GM18511 (cell line): ENCODE data around the gene RILPL1.
"Not testable (repeated sequence)": the region's sequence is repeated elsewhere in the genome, so short reads cannot be mapped to it uniquely, and the experiment has no call there.

ENCODE experiments used
- ATAC-seq: cut with Tn5 transposase; IDR thresholded peaks from one replicate; pipeline ENCODE4 v1.9.1; 2021; ENCODE audit warnings: mild to moderate bottlenecking, moderate library complexity; ENCODE audit not compliant: unreplicated experiment

The RILPL1 gene

DNA sequence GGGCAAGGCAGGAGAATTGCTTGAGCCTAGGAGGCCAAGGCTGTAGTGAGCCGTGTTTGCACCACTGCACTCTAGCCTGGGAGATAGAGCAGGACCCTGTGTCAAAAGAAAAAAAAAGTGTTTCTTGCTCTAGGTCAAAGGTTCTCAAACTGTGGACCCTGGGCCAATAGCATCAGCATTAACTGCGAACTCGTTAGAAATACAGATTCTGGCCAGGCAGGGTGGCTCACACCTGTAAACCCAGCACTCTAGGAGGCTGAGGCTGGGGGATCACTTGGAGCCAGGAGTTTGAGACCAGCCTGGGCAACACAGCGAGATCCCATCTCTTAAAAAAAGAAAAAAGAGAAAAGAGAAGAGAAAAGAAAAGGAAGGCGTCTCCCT, 97.9 kb downstream of the RILPL1 start:
- ATAC-seq = no peak

DNA sequence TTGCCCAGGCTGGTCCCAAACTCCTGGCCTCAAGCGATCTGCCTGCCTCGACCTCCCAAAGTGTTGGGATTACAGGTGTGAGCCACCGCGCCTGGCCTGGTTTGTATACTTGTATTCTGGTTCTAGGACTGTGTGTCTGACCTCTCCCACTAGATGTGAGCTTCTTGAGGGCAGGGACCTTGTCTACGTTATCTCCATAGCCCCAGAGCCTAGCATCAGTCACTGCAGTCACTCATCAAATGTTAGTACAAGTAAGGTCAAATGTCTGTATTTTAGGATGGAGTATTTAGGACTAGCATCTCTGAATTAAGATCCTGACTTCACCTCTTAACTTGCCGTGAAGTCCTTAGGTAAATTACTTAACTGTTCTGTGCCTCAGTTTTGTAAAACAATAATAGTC, 99.9 kb downstream of the RILPL1 start:
- no peak for ATAC-seq

DNA sequence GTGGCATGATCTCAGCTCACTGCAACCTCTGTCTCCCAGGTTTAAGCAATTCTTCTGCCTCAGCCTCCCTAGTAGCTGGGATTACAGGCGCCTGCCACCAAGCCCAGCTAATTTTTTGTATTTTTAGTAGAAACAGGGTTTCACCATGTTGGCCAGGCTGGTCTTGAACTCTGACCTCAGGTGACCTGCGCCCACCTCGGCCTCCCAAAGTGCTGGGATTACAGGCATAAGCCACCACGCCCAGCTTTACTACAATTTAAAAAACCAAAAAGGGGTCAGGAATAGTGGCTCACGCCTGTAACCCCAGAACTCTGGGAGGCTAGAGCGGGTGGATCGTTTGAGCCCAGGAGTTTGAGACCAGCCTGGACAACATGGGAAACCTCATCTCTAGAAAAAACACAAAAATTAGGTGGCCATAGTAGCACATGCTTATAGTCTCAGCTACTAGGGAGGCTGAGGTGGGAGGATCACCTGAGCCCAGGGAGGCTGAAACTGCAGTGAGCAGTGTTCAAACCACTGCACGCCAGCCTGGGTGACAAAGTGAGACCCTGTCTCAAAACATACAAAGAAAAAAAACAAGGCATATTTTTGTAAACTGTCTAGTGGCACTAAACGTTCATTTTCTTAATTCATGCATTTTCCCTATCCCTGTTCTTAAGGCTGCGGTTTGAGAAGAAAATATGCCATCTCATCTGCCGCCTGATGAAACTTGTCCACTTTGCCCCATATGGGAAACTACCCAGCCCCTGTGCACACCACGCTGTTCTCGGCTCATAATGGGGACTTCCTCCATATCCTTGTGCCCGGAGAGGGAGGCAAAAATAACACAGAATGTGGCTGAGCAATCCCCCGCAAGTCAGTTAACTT, 101.3 kb downstream of the RILPL1 start:
- not testable (repeated sequence) for ATAC-seq

DNA sequence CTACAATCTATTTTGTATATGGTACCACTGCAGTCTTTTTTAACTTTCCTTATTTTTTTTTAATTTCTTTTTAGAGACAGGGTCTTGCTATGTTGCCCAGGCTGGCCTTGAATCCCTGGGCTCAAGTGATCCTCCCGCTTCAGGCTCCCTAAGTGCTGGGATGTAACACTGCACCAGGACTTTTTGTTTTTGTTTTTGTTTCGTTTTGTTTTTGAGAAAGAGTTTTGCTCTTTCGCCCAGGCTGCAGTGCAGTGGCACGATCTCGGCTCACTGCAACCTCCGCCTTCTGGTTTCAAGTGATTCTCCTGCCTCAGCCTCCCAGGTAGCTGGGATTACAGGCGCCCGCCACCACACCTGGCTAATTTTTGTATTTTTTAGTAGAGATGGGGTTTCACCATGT, 104.4 kb downstream of the RILPL1 start:
- ATAC-seq = not testable (repeated sequence)

DNA sequence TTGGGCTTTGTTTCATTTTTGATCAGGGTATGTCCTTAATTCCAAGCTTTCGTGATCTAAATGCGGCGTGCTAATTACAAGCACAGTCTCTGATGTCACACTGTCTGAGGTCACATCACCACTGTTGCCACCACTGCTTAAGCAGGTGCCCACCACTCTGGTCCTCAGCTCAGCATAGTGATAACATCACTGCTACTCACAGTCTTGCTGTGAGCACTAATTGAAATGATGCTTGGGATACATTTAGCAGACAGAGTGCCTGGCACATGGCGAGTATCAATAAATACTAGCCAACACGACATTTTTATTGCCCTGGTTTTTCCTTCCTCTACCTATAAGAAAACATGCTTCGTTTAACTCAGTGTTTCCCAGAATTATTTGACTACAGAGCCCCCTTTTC, 104.9 kb downstream of the RILPL1 start:
- ATAC-seq = no peak

DNA sequence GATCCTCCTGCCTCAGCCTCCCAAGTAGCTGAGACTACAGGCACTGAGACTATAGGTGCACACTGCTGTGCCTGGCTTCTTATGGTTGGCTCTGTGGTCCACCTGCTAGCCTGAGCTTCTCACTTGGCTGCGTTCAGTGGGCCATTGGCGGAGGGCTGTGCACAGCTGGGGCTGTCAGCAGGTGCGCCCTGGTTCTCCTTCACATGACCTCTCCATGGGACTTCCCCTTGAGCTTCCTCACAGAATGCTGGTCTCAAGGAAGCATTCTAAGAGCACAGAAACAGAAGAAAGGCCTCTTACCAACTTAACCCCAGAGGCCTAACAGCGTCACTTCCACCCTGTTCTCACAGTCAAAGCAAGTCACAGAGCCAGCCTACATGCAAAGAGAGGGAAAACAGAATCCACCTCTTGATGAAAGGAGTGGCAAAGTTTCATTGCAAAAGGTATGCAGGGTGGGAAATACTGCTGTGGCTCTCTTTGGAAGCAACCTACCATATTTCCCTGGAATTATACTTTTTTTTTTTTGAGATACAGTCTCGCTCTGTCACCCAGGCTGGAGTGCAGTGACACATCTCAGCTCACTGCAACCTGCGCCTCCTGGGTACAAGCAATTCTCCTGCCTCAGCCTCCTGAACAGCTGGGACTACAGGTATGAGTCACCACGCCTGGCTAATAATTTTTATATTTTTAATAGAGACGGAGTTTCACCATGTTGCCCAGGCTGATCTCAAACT, 106.3 kb downstream of the RILPL1 start:
- peak; percentile 94 for ATAC-seq

DNA sequence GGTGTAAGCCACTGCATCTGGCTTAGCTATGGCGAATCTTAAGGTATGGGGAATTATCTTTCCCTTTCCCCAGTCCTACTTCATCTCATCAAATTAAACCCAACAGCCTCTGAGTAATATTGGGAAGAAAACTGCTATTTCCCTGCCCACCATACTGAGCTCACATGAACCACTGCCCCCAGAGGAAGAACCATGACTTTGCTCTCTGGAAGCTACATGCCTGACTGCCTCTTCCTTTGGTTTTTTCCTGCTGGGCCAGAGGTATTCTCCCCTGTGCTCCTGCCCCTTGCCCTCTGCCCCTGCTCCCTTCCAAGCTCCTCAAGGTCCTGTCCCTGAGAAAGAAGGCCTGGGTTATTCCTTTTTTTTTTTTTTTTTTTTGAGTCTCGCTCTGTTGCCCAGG, 112.2 kb downstream of the RILPL1 start:
- no peak for ATAC-seq
